Myometrial cell (primary cell): ENCODE measurements around the gene PTCH2. TPM values are rescaled to one million over a fixed set of nuclear protein-coding genes. Genes with fewer than 3 reads are reported as not detected.

ENCODE experiments used
- total RNA-seq: library from RNA; depleted of rRNA; stranded (reverse); fragments of >200 nt; gene quantifications from 2 replicates; pipeline ENCODE4 v1.2.3, GENCODE V29; 2015

Gene PTCH2, protein sequence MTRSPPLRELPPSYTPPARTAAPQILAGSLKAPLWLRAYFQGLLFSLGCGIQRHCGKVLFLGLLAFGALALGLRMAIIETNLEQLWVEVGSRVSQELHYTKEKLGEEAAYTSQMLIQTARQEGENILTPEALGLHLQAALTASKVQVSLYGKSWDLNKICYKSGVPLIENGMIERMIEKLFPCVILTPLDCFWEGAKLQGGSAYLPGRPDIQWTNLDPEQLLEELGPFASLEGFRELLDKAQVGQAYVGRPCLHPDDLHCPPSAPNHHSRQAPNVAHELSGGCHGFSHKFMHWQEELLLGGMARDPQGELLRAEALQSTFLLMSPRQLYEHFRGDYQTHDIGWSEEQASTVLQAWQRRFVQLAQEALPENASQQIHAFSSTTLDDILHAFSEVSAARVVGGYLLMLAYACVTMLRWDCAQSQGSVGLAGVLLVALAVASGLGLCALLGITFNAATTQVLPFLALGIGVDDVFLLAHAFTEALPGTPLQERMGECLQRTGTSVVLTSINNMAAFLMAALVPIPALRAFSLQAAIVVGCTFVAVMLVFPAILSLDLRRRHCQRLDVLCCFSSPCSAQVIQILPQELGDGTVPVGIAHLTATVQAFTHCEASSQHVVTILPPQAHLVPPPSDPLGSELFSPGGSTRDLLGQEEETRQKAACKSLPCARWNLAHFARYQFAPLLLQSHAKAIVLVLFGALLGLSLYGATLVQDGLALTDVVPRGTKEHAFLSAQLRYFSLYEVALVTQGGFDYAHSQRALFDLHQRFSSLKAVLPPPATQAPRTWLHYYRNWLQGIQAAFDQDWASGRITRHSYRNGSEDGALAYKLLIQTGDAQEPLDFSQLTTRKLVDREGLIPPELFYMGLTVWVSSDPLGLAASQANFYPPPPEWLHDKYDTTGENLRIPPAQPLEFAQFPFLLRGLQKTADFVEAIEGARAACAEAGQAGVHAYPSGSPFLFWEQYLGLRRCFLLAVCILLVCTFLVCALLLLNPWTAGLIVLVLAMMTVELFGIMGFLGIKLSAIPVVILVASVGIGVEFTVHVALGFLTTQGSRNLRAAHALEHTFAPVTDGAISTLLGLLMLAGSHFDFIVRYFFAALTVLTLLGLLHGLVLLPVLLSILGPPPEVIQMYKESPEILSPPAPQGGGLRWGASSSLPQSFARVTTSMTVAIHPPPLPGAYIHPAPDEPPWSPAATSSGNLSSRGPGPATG
- total RNA-seq = under 0.01 and 0.18 TPM in 2 replicates

DNA sequence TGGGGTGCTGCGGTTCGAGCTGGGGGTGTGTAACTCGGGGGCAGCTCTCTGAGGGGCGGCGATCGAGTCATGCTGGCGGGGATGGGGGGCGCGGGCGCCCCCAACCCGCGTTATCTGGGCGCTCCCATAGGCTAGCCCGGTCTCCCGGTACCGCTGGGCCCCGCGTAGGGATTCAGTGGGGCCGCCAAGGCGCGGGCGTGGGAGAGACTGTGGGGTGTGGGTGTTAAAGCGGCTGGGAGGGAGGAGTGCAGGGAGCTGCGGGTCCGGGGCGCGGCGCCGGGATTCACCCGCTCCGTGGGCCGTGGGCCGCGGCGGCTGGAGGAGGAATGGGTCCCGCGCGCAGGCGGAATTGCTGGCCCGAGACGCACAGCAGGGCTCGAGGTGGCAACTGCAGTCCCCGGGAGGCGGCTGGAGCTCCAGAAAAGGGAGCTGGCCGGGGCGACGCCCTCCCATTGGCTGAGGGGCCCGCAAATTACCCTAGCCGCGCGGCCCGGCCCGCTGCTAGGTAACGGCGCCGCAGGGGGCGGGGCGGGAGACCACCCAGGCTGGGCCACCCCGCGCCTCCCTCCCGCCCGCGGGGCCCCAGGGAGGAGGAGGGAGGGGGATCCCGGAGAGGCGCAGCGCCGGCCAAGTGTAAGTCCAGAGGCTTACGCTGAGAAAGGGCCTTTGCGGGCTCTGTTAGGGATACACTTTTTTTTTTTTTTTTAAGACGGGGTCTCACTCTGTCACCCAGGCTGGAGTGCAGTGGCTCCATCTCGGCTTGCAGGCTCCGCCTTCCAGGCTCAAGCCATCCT lies at the start of gene PTCH2:
PTCH2 (minus strand) TSS at position 392 of the 794 bp plus-strand sequence; CDS start at position 71, 321 bp downstream.

DNA sequence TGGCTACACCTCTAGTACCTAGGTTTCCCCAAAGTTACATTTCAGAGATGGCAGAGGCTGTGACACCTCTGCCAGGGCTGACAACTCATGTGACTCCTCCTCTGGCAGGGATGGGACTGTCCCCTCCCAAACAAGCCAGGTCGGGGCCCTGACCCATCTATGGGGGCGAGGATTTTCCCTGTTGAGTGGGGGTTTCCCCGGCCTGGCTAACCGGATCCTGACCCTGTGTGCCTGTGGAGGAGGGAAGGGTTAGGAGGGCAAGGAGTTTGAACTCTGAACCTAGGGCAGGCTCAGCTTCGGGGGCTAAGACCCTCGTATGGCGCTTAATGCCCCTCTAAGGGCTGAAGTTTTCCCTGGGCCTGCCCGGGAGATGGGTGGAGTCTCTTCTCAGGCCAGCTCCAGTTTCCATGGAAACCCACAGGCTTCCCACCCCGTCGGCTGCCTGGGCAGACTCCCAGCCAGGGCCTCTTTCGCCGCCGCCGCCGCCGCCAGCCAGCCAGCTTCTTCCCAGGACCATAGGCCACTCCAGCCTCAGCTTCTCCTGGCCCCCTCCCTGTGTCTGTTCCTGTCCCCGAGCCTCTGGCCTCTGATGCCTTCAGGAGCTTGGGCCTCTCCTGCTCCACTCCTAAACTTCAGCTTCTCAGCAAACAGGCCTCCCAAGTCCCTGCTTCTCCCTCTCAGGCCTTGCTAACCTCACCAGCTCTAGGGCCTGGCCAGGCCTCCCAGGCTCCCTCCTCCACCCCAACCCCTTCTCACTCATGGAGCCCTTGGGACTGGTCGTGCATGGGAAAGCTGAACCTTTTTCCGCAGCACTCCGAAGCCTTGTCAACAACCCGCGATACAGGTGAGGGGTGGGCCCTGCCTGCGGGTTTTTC lies 34.8 kb downstream of the PTCH2 start, which contains the start of gene BTBD19:
BTBD19 (plus strand) TSS at position 461 of the 875 bp plus-strand sequence; CDS start at position 759, 298 bp downstream.

DNA sequence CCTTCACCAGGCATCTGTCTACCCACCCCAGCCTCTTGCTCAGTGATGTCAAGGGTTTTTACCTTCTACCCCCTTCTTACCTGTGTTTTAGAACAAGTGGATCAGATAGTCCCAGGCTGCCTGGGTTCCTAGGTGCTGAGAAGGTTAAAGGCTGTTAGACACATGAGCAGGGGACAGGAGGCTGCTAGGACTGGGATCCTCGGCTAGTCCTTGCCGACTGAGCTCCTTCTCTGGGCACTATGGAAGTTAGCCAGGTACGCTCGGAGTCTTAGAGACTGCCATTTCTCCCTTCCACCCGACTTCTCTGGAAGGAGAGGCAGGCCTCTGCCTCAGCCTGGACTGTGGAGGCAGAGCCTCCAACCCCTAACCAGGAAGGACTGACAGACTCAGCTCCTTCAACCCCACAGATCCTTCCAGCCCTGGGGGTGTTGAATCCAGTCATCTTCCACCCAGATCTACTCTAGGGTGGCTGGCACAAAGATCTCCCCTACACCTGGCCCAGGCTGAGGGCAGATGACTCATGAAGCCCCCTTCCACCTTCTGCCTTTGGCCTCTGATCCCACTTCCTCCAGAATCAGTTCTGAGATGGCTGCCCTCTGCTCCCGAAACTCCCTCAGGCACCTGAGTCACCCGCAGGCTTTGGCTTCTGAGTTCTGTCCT lies 36.2 kb downstream of the PTCH2 start, which contains the start of gene DYNLT4:
DYNLT4 (minus strand) TSS at position 648 of the 660 bp plus-strand sequence. CDS start 683 bp downstream, outside the sequence.

DNA sequence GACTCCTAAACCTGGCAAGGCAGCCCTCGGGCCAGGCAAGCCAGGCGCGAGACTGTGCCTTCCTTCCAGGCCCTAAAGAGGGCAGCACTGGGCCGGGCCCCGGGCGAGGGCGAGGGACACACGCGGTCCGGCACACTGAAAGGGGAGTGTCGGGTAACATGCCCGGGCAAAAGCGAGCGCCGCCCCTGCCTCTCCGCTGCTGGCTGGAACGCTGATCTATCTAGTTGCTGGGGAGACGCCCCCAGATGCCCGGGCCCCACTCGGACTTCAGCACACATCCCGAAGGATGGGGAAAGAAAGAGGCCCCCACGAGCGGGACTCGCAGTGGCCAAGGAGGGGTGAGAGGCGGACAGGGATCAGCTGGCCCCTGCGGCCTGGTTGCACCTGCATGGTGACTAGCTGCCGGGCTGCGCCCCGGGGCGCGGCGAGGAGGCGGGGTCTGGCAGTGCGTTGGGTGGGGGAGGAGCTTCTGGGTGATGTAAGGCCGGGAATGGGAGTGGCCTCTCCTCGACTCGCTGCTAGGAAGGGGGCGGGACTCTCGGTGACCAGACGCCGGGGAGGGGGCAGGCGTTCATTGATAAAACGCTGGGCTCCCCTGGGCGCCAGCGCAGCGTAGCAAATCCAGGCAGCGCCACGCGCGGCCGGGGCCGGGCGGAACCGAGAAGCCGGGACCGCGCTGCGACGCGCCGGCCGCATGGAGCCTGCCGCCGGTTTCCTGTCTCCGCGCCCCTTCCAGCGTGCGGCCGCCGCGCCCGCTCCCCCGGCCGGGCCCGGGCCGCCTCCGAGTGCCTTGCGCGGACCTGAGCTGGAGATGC lies 43.1 kb downstream of the PTCH2 start, which contains the start of gene PLK3:
PLK3 (plus strand) TSS at position 608 of the 815 bp plus-strand sequence; CDS start at position 695, 87 bp downstream.

DNA sequence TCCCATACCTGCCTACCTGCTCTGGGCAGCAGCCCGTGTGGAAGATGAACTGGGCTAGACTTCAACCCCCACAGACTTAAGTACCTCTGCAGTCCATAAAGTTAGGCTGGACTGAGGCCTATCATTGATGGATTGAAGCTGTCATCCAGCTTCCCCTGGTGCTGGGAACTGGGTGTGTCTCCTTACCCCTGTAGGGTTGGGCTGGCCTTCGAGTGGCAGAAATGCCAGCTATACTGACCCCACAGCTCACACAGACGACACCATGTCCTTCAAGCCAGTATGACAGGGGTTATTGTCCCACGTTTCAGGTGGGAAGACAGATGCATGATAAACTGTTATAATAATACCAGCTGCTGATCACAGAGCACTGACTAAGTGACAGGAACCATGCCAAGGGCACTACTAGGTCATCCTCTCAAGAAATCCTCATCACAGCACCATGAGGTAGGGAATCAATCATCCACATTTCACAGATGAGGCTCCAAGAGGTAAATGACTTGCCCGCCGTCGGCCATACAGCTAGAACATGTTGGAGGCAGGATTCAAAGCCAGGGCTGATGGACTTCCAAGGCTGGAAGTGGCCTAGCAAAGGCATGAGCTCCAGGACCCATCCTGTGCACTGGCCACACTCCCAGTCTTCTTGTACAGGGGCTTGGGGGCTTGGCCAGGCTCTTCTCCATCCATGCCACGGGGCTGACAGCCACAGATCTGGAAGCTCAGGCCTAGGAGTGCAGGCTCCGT lies 54.8 kb downstream of the PTCH2 start, which contains the start of gene BEST4:
BEST4 (minus strand) TSS at position 51 of the 741 bp plus-strand sequence. CDS start 465 bp downstream, outside the sequence.

DNA sequence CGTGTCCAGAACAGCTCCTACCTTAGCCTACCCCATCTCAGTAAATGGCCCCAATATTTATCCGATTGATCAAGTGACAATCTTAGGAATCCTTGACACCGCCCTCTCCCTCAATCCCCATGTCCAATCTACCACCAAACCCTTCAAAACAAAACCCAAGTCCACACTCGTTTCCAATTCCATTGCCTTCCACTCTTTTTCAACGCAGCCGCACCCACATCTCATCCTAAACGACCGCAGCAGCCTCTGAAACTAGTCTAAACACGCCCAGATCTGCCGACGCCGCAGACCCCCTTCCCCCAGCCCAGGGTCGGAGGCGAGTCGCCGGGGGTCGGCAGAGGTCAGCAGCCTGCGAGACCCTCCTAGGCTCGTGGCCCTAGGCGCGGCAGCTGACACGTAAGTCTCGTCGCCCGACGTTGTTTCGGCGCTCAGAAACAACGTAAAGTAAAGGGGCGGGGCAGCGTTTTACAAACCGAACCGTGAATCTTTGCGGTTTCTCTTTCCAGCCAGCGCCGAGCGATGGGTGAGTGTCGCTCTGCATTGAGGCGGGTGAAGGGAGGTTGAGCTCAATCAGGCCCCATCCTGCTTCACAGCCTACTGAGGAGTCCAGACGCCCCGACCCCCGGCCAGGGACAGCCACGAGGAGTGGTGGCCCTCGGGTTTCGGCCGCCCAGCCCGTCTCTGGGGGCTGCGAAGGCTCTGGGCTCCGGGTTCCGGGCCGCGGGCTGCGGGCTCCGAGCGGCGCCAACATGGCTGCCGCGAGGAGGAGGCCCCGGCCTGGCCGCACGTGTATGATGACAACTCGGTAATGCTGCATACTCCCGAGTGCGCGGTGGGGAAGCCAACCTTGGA lies 67.7 kb downstream of the PTCH2 start, which contains the start of gene RPS8:
RPS8 (plus strand) TSS at position 463 of the 852 bp plus-strand sequence; CDS start at position 520, 57 bp downstream.

Other genes with a start within 250 kb of the PTCH2 start
- gene TMEM53, start 168.8 kb downstream of the PTCH2 start, total RNA-seq = 13.6 and 15.3 TPM in 2 replicates
- not detected in 2 replicates for gene ARMH1, start 168.5 kb downstream of the PTCH2 start, total RNA-seq
- not detected in 2 replicates for gene RNU5D-1, start 112.1 kb downstream of the PTCH2 start, total RNA-seq
- 39.7 and 53.3 TPM in 2 replicates for gene KIF2C, start 103.4 kb downstream of the PTCH2 start, total RNA-seq
- gene RPS8, start 67.7 kb downstream of the PTCH2 start, total RNA-seq = 2,552 and 2,899 TPM in 2 replicates
- under 0.01 TPM in 1 of 2 replicates, not detected in the other for gene BEST4, start 55.1 kb downstream of the PTCH2 start, total RNA-seq
- 27.1 and 37.7 TPM in 2 replicates for gene PLK3, start 42.9 kb downstream of the PTCH2 start, total RNA-seq
- not detected in 2 replicates for gene DYNLT4, start 35.9 kb downstream of the PTCH2 start, total RNA-seq
- 2.0 and 5.1 TPM in 2 replicates for gene BTBD19, start 34.7 kb downstream of the PTCH2 start, total RNA-seq
- 39.8 and 53.7 TPM in 2 replicates for gene EIF2B3, start 143.3 kb upstream of the PTCH2 start, total RNA-seq
- 37.2 and 43.8 TPM in 2 replicates for gene HECTD3, start 168.1 kb upstream of the PTCH2 start, total RNA-seq
- gene UROD, start 169.0 kb upstream of the PTCH2 start, total RNA-seq = 182 and 195 TPM in 2 replicates